Endometrial microvascular endothelial cells (primary cell): Measurements from ENCODE around the gene HNRNPUL2. TPM values are rescaled to one million over a fixed set of nuclear protein-coding genes. Genes with fewer than 3 reads are reported as not detected.

ENCODE experiments used
- in situ Hi-C: cut with HindIII; loops from 2 replicates; pipeline ENCODE4 v1.10.0; 2017; ENCODE audit warnings: low sequenced_read_pairs, low pct_unique_long_range_greater_than_20kb; ENCODE audit errors: inconsistent ontology term
- total RNA-seq: library from RNA; depleted of rRNA; stranded (reverse); fragments of >200 nt; gene quantifications from one replicate; pipeline ENCODE4 v1.2.3, GENCODE V29; 2015; ENCODE audit errors: inconsistent ontology term

Gene HNRNPUL2
- total RNA-seq, 1 donor from 2014 or later: 6.7 TPM

DNA sequence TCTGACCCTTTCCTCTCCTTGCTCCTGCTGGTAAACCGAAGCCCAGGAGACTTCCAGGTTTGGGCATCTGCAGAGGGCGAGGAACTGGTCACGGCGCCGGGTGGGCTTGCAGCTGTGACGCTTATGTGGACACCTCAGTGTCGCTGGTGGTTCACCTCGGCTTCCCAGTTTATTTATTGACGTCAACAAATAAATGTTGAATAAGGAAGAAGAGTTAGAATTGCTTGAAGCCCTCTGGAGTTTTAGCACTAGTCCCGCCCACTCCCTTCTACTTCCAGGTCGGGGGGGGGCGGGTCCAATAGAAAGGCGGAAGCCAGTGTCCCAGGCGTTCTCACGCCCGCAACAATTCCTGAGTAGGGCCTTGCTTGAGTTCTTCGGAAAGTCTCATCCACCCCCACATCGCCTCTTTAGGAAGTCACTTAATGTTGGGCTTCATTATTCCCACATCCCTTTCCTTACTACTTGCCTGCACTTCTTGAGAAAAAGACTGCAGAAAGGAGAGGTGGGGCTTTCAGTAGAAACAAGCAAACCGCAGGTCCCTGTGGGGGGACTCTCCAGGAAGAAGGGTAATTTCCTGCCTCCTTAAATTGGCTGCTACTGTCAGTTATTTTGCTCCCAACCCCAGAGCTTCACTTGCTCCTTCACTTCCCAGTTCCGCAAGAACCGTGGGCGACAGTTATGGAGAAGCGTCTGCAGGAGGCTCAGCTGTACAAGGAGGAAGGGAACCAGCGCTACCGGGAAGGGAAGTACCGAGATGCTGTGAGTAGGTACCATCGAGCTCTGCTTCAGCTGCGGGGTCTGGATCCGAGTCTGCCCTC is 1.1 kb upstream of the HNRNPUL2 start, which contains the start of gene TTC9C:
Gene TTC9C (plus strand): TSS at position 316 of the 818 bp plus-strand sequence. CDS start 363 bp downstream, at position 679.
- in situ Hi-C loops: no loop called here

DNA sequence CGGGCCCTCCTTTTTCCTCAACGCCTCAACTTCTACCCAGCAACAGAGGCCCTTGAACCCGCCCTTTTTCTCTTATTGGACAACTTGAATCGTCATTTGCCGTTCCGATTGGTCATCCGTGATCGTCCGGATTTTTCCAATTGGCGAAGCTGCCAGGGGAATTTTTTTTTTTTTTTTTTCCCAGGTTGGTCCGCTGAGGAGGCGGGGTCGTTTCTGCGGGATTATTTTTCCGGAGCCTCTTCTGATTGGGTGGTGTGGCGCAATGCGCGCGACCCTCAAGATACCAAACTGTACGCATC is 564 bp upstream of the HNRNPUL2 start:
- in situ Hi-C loops: no loop called here

DNA sequence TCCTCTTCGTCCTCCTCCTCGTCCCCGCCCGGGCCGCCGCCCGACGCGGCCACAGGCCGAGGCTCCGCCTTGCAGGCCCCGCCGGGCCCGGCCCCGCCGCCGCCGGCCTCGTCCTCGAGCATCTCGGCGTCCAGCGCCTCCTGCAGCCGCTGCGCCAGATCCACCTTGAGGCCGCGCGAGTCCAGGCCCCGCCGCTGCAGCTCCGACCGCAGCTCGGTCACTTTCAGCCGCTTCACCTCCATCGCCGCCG is 417 bp downstream of the HNRNPUL2 start:
- in situ Hi-C loops: no loop called here

DNA sequence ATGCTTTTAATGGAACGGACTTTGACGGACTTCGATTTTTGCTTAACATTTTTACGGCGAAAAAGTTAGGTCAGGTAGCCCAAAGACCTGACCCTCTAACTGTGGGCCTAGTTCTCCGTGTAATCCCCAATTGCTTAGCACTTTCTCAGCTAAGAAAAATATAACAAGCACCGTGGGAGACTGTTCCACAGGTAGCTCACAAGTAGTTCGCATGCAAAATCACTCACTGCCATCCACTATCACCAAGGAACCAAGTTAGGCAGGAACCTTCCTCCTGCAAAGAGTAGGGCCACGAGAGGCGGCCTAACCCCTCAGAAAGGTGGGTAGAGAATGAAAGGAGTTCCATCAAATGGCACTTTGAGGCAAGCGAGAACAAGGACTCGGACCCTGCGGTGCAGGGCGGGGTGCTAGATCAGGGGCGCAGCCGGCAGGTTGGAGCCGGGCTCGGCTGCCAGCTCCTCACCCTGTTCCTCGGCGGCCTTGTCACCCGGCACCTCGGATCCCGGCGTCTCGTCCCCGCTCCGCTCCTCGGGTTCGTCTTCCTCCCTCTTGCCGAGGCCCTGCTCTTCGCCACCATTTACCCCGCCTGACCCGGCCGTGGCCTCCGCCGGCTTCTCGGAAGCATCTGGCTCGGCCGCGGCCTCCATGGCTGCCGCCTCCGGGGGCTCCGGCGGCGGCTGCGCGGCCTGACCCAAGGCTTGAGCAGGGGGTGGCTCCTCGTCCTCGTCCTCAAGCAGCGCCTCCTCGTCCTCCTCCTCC is 922 bp downstream of the HNRNPUL2 start:
- in situ Hi-C loops: no loop called here

DNA sequence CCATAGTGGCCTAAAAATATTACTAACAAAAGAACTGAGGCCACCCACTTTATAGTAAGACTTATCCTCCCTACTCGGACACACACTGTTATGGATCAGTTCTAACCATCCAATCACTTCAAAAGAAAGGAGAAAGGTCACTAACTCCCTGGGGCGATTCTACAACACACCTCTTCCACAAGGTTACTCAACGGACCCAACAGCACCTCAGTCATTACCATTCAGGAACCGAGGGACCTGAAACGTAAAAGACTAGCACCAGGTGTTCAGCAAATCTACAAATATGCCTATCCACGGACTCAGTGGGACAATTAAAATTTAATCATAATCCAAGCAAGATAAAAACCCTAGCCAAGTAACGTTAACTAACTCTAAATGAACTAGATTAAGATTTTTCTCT is 1.6 kb downstream of the HNRNPUL2 start:
- in situ Hi-C loops: no loop called here

DNA sequence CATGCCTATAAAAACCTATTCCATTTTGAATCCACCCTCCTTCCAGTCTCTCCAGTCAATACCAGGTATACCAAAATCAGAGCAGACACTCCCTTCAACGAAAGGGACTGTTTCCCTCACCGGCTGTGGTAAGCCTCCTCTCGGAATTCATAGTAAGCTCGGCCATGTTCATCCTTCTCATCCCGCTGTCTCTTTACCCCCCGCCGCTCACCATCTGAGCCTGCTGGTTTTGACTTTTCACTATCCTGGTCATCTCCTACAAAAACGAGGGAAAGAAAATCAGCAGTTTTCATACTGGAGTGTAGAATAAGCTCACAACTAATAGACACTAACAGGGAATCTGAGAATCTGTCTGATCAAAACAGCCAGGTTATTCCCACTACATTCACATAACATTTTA is 3.1 kb downstream of the HNRNPUL2 start:
- in situ Hi-C loops: no loop called here

DNA sequence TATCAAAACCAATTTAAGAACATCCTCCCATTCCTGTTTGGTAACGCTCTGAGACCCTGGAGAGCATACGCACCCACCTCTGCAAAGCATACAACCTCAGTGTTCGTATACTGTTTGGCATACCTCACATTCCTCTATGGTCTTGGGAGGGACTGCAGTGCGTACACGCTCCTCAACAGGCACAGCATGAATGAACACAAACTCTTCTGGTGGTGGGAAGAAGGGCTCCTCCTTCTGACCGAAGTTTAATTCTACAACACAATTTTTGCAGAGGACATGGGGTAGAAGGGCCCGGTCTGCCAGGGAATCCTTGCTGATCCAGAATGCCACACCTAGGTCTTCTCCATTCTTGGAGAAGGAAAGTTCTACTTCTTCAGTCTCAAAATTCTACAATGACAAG is 5.3 kb downstream of the HNRNPUL2 start:
- in situ Hi-C loops: no loop called here

DNA sequence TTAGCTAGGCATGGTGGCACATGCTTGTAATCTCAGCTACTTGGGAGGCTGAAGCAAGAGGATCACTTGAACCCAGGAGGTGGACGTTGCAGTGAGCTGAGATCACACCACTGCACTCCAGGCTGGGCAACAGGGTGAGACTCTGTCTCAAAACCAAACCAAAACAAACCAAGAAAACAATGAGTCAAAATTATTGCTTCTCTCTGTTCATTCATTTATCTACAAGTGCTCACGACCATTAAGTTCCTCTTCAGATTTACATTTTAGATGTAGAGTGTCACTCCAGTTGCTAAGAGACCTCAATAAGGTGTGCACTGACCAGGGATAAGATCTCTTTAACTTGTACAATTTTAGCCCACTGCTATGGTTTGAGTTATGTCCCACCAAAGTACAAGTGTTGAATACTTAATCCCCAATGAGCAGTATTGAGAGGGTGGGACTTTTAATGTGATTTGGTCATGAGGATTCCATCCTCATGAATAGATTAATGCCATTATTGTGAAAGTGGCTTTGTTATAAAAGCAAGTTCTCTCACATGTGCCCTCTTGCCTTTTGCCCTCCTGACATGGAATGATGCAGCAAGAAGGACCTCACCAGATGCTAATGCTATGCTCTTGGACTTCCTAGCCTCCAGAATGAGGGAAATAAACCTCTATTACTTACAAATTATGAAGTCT is 7.8 kb downstream of the HNRNPUL2 start:
- in situ Hi-C loops: no loop called here

DNA sequence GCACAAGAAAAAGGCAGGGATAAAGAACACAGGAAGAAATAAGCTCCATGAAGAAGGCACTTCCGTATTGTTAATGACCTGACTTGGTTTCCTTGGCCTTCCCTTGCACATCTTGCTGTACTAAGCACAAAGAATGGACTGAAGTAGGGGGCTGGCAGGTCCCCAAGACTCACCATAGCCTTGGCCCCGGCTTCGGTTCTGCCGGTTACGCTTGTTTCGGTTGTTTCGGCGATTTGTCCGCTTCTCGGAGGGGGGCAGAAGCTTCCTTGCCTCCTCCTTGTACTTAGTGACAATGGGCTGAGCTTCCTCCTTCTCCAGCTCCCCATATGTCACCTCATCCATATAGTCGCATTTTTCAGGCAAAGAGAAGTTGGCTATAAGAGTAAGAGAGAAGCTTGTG is 10.4 kb downstream of the HNRNPUL2 start:
- in situ Hi-C loops: no loop called here

DNA sequence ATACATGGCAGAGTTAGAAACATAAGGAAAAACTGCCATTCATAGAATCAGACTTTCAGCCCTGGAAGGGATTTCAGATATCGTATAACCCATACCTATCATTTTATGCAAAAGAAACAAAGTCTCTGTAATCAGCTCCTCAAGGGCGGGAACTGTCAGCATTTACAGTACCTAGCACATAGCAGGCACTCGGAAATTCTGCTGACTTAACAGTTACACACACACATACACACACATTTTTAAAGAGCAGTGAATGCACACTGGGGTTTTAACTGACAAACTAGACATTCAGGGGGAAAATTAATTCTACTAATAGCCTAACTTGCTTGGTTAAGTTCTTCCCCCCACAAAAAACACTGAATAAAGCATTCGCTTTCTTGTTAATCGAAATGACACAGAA is 11.1 kb downstream of the HNRNPUL2 start:
- in situ Hi-C loops: no loop called here

DNA sequence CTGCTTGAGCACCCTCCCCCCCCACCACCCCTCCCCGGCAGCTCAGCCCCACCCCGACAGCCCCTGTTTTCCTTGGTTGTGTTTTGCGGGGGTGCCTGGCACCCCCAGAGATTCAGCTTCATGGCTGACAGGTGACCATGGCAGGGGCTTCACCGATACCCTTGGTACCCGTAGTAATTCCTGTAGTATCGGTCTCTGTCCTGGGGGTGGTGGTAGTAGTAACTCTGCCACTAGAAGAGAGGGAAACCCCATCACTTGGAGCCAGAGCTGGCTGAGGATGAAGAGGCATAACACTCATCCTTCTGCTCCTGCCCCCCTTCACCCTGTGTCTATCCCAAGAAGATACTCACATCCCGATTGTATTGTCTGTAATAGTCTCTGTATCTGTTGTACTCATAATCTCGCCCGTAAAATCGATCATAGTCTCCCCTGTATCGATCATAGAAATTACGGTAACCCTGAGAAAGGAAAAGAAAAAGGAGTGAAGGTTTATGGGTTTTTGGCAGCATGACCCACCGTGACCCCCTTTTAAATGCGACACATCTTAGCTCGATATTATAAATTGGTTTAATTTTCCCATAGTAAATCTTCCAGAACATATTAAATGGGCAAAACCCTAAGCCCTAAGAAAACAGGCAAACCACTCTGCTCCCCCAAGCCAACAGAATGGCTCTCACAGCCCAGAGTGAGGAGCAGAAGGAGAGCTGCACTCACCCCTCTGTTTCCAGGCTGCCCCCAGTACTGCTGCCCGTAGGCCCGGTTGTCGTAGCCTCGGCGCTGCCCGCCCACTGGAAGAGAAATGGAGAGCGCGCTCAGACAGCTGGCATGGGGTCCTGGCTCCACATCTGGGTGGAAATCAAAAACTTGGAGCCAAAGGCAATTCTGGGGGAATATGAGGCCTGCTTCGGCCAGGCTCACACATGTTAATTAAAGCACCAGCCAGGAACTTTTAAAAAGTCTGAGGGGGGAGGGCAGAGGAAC is 11.8 kb downstream of the HNRNPUL2 start:
- in situ Hi-C loops: no loop called here

DNA sequence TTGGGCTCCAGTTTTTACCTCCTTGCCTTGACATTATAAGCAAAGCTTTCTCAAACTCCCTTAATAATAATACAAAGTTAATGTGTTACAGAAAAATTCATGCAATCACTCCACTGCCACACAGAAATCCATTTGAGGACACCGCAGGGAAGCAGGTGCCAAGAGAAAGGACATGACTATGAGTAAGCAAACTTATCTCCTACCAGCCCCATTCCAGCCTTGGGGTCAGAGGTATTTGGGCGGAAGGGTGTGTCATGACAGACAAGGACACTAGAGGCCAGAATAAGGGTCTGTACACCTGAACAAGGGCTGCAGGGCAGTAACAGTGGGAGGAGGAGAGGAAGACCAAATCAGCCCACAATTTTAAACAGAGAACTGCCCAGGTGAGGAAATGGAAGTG is 13.9 kb downstream of the HNRNPUL2 start:
- in situ Hi-C loops: no loop called here

DNA sequence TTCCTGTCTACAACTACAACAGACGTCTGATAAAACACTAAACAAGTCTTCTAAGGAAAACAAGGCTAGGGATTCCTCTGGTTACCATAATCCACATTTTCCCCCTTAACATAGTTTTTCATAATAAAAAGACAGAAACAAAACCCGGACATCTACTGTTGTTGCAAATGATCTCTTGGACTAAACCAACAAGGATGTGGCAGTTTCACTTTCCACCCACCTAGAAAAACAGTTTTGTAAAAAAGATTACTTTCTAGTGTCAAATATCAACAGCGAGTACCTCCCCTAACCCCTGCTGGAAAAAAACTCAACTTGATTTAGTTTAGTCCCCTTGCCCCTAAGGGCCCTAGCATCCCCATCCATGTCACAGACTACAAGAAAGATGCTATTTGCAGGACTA is 14.4 kb downstream of the HNRNPUL2 start:
- in situ Hi-C loops: no loop called here

DNA sequence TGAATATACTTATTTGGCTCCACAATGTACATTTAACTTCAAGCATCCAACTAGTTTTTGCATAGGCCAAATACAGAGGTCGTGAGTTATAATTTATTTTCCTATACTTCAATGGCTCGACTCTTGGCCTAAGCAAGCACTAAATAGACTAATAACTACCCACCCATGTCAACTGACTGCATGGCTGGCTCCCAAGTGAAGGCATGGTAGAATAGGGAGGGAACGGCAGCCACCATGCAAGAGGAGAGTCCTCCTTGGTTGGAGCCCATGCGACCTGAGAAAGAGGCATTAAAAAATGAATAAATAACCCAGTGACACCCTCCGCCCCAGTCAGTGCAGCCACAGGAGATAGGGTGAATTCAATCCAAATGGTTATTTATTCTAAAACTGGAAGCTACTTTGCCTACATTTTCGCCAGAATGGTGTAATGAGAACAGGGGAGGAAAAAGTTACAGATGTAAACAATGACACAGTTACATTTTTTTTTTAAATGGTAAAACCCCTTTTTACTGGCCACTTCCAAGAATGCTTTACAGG is 14.9 kb downstream of the HNRNPUL2 start:
- in situ Hi-C loops: no loop called here

DNA sequence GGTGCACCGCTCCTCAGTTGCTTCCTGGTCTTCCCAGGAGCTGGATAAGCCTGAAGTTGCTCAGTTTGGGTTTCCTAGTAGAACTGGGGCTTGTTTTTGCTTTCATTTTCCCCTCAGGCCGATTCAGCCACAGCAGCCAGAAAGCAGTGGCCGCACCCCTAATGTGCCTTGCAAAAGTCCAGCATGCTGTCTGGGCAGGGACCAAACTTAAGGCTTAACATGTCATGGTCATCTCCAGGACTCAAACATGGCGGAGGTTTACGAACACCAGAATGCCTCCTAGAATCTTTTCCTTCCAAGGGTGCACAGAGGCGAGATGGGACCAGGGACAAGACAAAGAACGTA is 17.3 kb downstream of the HNRNPUL2 start:
- in situ Hi-C loops: no loop called here

DNA sequence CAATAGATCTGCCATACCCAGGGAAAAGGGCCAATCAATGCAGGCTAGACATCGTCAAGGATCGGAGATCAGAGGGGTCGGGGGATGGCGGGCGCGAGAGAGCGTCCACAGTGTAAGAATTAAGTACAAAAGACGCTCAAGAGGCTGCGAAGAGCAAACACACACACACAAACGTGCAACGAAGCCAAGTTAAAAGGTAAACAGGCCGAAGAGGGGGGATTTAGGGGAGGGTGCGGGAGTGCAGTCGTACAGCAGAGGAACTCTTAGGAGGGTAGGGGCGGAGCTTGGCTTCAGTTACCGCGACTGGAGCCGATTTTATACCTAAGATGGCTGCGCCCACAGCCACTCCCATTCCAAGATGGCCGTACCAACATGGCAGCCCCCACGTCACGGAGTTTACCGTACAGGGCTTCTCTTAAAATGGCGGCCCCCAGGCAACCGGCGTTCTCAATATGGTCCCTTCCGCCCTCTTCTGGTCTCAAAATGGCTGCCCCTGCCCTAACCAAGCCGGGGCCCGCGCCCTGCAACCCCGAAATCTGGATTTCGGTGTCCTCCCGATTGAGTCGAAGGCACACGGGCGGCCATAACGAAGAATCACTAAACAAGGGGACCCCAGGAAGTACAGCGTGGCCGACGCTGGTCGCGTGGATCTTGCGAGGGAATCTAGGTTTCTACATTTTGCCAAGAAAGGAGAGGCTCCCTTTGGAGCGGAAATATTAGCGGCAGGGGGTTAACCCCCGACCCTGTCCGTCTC is 17.8 kb downstream of the HNRNPUL2 start:
- in situ Hi-C loops: no loop called here

DNA sequence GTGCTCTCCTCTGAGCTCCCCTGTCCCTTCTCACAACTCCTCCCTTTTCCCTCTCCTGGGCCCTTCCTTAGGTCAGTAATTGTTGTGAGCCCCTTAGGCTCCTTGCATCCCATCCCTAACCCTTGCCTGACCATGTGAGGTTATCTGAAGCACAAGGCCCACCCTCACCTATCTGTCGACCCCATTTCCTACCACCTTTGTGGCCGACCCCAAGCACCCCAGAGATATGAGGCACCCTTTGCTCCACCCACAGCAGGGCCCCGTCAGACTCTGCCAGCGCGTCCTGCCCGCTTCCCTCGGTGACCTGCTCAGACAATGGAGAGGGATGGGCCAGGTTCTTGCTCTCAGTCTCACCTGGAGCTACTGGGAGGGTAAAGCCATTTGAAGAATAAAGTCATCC is 18.5 kb downstream of the HNRNPUL2 start:
- in situ Hi-C loops: no loop called here

DNA sequence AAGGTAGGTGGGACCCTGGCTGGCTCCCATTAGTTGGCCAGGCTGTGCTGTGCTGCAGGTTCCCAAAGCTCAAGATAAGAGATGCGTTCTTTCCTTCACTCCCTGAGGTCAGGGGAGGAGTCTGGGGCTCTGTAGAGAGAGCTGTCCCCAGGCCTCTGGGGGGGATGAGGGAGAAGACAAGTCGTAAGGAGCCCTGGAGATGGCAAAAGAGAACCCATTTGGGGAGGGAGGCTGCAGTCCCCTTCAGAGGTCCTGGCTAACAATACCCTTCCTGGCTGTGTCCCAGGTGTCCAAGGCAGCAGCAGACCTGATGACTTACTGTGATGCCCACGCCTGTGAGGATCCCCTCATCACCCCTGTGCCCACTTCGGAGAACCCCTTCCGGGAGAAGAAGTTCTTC is 18.9 kb downstream of the HNRNPUL2 start:
- in situ Hi-C loops: no loop called here
